ENCODE results near the gene KIAA2012.

Gene KIAA2012

GRCh38 chr2:202122163-202122540 is 49.1 kb downstream of the KIAA2012 start:
- no peak overlapping the region for H3K4me3 ChIP-seq (replicated peaks; ENCODE audit: low read depth, low read length)
- no peak for DNase-seq (ENCODE audit: extremely low read depth, low read depth)
- no peak for TF ChIP-seq CTCF (IDR thresholded peaks at IDR 0.05; ENCODE audit: low read depth, low read length, missing control alignments)

DNA sequence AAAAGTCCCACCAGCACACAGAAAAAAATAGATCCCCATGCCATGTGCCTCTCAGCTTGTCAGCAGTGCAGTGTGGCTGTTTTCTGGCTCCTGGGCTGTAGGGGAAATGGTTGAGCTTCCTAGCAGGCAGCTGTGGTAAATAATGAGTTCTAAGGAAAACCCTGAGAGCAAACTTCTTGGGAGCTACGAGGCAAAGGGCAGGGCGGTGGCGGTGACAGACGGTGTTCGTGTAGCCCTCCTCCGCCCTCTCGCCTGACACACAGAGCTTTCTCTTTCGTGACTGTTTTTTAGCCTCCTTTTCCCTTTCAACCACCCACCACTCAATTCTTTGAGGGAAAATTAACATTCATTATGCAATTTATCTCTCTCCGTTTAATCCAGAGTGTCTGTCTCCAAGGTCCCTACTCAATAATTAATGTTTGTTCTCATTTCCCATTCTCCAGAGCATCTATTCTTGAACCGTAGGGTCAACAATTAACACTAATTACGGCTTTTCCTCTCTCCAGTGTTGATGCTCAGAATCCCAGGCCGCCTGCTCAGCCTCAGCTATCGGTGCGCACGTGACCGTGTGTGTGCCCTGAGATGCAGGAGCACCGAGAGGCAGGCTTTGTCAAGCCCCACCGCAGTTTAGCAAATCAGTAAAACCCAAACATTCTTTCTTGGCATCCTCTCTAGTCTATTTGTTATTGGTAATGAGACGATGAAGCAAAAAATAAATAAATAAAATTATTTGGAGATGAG is 50.1 kb downstream of the KIAA2012 start:
- no peak for DNase-seq (ENCODE audit: extremely low read depth, low read depth)
- no peak for TF ChIP-seq CTCF (IDR thresholded peaks at IDR 0.05; ENCODE audit: low read depth, low read length, missing control alignments)
- H3K4me3 ChIP-seq (replicated peaks; ENCODE audit: low read depth, low read length) = no peak overlapping the region

- H3K4me3 ChIP-seq (replicated peaks; ENCODE audit: low read depth, low read length) = no peak overlapping the region
- DNase-seq (ENCODE audit: extremely low read depth, low read depth) = no peak
- no peak for TF ChIP-seq CTCF (IDR thresholded peaks at IDR 0.05; ENCODE audit: low read depth, low read length, missing control alignments)
These were observed 51.2 kb downstream of the KIAA2012 start for GRCh38 chr2:202124286-202124685.

- TF ChIP-seq CTCF (IDR thresholded peaks at IDR 0.05; ENCODE audit: low read depth, low read length, missing control alignments) = no peak
- DNase-seq (ENCODE audit: extremely low read depth, low read depth) = no peak
- no peak overlapping the region for H3K4me3 ChIP-seq (replicated peaks; ENCODE audit: low read depth, low read length)
These were observed 54.8 kb downstream of the KIAA2012 start for GRCh38 chr2:202127687-202128331.

DNA sequence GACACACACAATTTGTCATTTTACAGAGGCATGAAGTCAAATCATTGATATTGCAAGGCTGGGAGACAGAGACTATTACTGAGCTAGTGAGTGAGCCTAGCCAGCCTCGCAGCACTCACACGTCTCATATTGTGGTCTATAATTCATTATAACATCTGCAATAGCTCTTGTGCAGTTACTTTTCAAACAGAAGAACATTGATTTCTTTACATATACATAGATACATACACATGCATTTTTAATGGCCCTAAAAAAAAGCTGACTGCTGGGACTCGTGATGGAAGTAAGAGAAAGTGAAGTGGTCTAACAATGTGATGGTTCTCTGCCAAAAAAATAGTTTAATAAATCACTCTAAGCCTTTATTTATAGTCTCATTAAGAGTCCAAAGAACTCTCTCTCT is 56.8 kb downstream of the KIAA2012 start:
- DNase-seq (ENCODE audit: extremely low read depth, low read depth) = no peak
- no peak overlapping the region for H3K4me3 ChIP-seq (replicated peaks; ENCODE audit: low read depth, low read length)
- TF ChIP-seq CTCF (IDR thresholded peaks at IDR 0.05; ENCODE audit: low read depth, low read length, missing control alignments) = no peak

GRCh38 chr2:202133200-202133908 is 60.3 kb downstream of the KIAA2012 start:
- H3K4me3 ChIP-seq (replicated peaks; ENCODE audit: low read depth, low read length) = no peak overlapping the region
- no peak for TF ChIP-seq CTCF (IDR thresholded peaks at IDR 0.05; ENCODE audit: low read depth, low read length, missing control alignments)
- DNase-seq (ENCODE audit: extremely low read depth, low read depth) = no peak

All from HFF-Myc (cell line).